ENCODE data around the gene PLEKHG4B. TPM values are rescaled to one million over a fixed set of nuclear protein-coding genes. Genes with fewer than 3 reads are reported as not detected.
"Not testable (repeated sequence)": the region's sequence is repeated elsewhere in the genome, so short reads cannot be mapped to it uniquely, and the experiment has no call there.

Gene PLEKHG4B
- total RNA-seq, 1 experiment from 2014 or later = 44.3 TPM

- peak within 1 kb of the TSS; percentile 73; the same call in 1 of the 2 replicates for H3K14ac ChIP-seq (ENCODE audit: insufficient read depth, low read length)
- H3K79me2 ChIP-seq (ENCODE audit: insufficient read depth, low read length); H3K9me3 ChIP-seq (ENCODE audit: control insufficient read depth, low read depth, low read length); H2BK12ac ChIP-seq (ENCODE audit: insufficient read length, low read depth, low read length); H2AK5ac ChIP-seq (ENCODE audit: insufficient read length, low read length); H2BK120ac ChIP-seq (ENCODE audit: low read depth, low read length, poor library complexity, severe bottlenecking); H4K20me1 ChIP-seq (ENCODE audit: control insufficient read depth, insufficient read depth, insufficient read length); H4K8ac ChIP-seq (replicated peaks; ENCODE audit: insufficient read length, low read depth, low read length); H3K56ac ChIP-seq (ENCODE audit: insufficient read length, low read depth, low read length); H2BK5ac ChIP-seq (ENCODE audit: insufficient read length, low read length); H3K4ac ChIP-seq (ENCODE audit: low read depth, low read length); H3K18ac ChIP-seq (ENCODE audit: insufficient read length, low read depth, low read length); H2BK15ac ChIP-seq (ENCODE audit: low read depth, low read length); H3K79me1 ChIP-seq (ENCODE audit: insufficient read depth, low read depth, low read length, poor library complexity, severe bottlenecking); H3K4me1 ChIP-seq (ENCODE audit: insufficient read depth, low read length); H3K27ac ChIP-seq (ENCODE audit: insufficient read length, low read depth, low read length); H3K9me3 Mint-ChIP-seq; H2AFZ ChIP-seq (ENCODE audit: low read length); H3K23ac ChIP-seq (ENCODE audit: insufficient read length, low read depth, low read length); H3T11ph ChIP-seq (ENCODE audit: low read length); H4K5ac ChIP-seq (ENCODE audit: insufficient read length, low read depth, low read length); H3K27me3 ChIP-seq (ENCODE audit: insufficient read depth, low read length); H4K91ac ChIP-seq (ENCODE audit: insufficient read length, low read depth, low read length); H3K23me2 ChIP-seq (ENCODE audit: insufficient read length, low read depth, low read length, poor library complexity, severe bottlenecking); H2BK20ac ChIP-seq (ENCODE audit: low read depth, low read length, poor library complexity, severe bottlenecking); H3K27me3 Mint-ChIP-seq (ENCODE audit: low read depth): not testable (repeated sequence)
- peaks cover 16 to 32% (median 25%) of the 10 kb centered on the region in 3 experiments; a peak in 6 of 7 replicates for H3K36me3 Mint-ChIP-seq (ENCODE audit: insufficient read depth in 1 of 3, low read depth in 3 of 3)
- peak within 1 kb of the TSS; percentile 95 to 98 for H3K4me3 Mint-ChIP-seq
- H3K4me1 Mint-ChIP-seq = peaks cover 31% of the 10 kb centered on the region in 2 experiments
- no CpG with 5 or more reads among the region's 75 CpGs for WGBS (ENCODE audit: extremely low coverage, insufficient read length, low lambda C conversion rate)
- peak within 1 kb of the TSS; percentile 75 for H3K4me2 ChIP-seq (ENCODE audit: insufficient read depth, insufficient read length, low read length)
- peak; percentile 95 for DNase-seq
- peak within 1 kb of the TSS; percentile 64 for H3K9ac ChIP-seq (ENCODE audit: extremely low read depth, insufficient read length, low read length)
- TF ChIP-seq CTCF (conservative IDR thresholded peaks at IDR 0.05) = peak; percentile 62
- peak within 1 kb of the TSS; percentile 32 to 96 (median 96) for H3K27ac Mint-ChIP-seq
Observed at GRCh38 chr5:217494-218456, 125.8 kb downstream of the PLEKHG4B start, which contains the start of the genes CCDC127 and SDHA. Gene CCDC127 (minus strand): TSS chr5:218153. CDS start chr5:216849, 1,304 bp downstream. Gene SDHA (plus strand): TSS chr5:218320. CDS start chr5:218356, 36 bp downstream.

Data from H9 (cell line).